Measurements from ENCODE around the gene CNTNAP5.

The CNTNAP5 gene

DNA sequence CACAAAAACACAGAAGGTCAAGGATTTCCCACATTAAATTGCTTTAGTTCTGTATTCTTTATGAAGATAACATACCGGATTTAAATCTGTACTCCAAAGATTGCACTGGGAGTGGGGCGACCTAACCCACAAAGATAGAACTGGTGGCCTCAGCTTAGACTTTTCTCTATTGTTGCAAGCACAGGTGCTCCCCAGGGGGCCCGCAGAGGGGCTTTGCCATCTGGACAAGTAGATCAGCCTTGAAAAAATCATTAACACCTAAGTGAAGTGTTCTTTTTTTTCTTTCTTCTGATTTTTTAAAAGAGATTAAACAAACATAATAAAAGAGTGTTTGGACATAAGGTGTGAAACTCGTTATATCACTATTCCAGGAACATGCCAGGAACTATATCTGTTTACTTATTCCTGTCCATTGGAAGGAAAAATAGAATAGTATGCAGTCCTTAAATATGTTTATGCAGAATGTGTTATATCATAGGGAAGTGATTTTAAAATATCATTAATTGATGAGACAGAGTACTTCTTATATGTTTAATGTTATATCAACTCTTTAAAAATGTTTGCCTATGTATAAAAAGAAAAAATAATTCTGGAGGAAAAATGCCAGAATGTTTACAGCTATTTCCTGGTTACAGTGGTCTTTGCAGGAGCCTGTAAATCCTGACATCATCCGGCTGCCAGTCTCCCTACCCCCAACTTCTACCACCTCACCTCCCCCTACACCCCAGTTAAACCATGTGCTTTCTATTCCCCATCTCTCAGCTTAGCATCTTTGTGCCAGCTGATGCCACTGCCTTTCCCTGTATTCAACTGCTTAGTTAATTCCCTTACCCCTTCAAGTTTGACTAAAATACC, 679.2 kb downstream of the CNTNAP5 start:
- H3K27ac Mint-ChIP-seq, result no peak overlapping the region
- peaks cover 26% of the 10 kb centered on the region for H3K9me3 Mint-ChIP-seq
- H3K36me3 Mint-ChIP-seq (ENCODE audit: low read depth), result no peaks in the 10 kb centered on the region

GRCh38 chr2:124708661-124709060, 683.6 kb downstream of the CNTNAP5 start:
- no peaks in the 10 kb centered on the region for H3K27me3 Mint-ChIP-seq (ENCODE audit: low read depth)
- no peak overlapping the region for H3K27ac Mint-ChIP-seq
- no peak overlapping the region for H3K4me3 Mint-ChIP-seq
- DNase-seq (ENCODE audit: low spot score), result no peak
- H3K4me1 Mint-ChIP-seq (ENCODE audit: low read depth), result no peaks in the 10 kb centered on the region
- peaks cover 10% of the 10 kb centered on the region for H3K9me3 Mint-ChIP-seq
- H3K36me3 Mint-ChIP-seq (ENCODE audit: low read depth), result no peaks in the 10 kb centered on the region

More for the DNA sequence above, 679.2 kb downstream of the CNTNAP5 start:
- Mint-ChIP-seq H3K27me3 (ENCODE audit: low read depth) (no peaks in the 10 kb centered on the region), H3K4me3 (no peak overlapping the region), H3K4me1 (ENCODE audit: low read depth) (no peaks in the 10 kb centered on the region)
- no peak for DNase-seq (ENCODE audit: low spot score)

- DNase-seq (ENCODE audit: low spot score), result no peak
- Mint-ChIP-seq H3K9me3 (peaks cover 12% of the 10 kb centered on the region), H3K4me1 (ENCODE audit: low read depth) (no peaks in the 10 kb centered on the region), H3K27ac (no peak overlapping the region), H3K27me3 (ENCODE audit: low read depth) (no peaks in the 10 kb centered on the region), H3K4me3 (no peak overlapping the region), H3K36me3 (ENCODE audit: low read depth) (no peaks in the 10 kb centered on the region)
Observed at GRCh38 chr2:124713969-124714368, 688.9 kb downstream of the CNTNAP5 start.

- Mint-ChIP-seq H3K4me1 (ENCODE audit: low read depth) (no peaks in the 10 kb centered on the region), H3K27ac (no peak overlapping the region), H3K27me3 (ENCODE audit: low read depth) (no peaks in the 10 kb centered on the region), H3K9me3 (peaks cover 8% of the 10 kb centered on the region), H3K4me3 (no peak overlapping the region), H3K36me3 (ENCODE audit: low read depth) (no peaks in the 10 kb centered on the region)
- no peak for DNase-seq (ENCODE audit: low spot score)
Observed at GRCh38 chr2:124725187-124725586, 700.1 kb downstream of the CNTNAP5 start.

DNA sequence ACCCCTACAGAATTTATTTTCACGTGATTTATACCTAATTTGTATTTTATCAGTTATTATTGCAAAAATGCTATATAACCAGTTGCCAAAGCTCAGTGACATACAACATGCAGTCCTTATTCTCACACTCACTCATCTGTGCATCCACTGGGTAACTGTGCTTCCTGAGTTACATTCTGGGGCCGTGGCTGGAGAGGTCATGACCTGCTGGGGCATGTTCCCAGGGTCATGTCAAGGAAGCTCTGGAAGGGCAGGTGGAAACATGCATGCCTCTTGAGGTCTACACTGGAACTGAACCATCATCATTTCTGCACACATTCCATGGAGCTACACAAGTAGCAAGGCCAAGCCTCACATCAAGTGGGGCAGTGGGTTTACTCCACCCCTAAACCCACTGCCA, 715.5 kb downstream of the CNTNAP5 start:
- Mint-ChIP-seq H3K27me3 (ENCODE audit: low read depth) (no peaks in the 10 kb centered on the region), H3K27ac (no peak overlapping the region), H3K4me1 (ENCODE audit: low read depth) (no peaks in the 10 kb centered on the region), H3K4me3 (no peak overlapping the region), H3K9me3 (peaks cover 27% of the 10 kb centered on the region), H3K36me3 (ENCODE audit: low read depth) (no peaks in the 10 kb centered on the region)
- no peak for DNase-seq (ENCODE audit: low spot score)

DNA sequence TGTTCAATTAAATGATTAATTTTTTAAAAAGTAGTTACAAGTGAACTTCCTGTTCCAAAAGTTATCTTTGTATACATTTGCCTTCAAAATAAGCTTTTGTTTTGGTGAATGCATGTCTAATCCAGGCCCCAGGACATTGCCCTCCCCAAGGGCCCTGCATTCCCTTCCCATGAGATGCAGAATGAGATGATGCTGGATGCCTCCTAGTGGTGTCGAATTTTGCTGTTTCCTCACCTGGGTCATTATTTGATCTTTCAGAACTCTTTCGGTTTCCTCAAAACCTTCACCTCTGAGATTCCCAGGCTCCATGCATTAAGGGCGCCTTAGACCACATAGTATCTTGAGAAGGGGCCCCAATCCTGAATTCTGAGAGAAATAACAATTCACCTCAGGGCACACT, 728.8 kb downstream of the CNTNAP5 start:
- Mint-ChIP-seq H3K4me1 (ENCODE audit: low read depth) (no peaks in the 10 kb centered on the region), H3K9me3 (peaks cover 7% of the 10 kb centered on the region), H3K27me3 (ENCODE audit: low read depth) (no peaks in the 10 kb centered on the region), H3K27ac (no peak overlapping the region), H3K4me3 (no peak overlapping the region), H3K36me3 (ENCODE audit: low read depth) (no peaks in the 10 kb centered on the region)
- no peak for DNase-seq (ENCODE audit: low spot score)

DNA sequence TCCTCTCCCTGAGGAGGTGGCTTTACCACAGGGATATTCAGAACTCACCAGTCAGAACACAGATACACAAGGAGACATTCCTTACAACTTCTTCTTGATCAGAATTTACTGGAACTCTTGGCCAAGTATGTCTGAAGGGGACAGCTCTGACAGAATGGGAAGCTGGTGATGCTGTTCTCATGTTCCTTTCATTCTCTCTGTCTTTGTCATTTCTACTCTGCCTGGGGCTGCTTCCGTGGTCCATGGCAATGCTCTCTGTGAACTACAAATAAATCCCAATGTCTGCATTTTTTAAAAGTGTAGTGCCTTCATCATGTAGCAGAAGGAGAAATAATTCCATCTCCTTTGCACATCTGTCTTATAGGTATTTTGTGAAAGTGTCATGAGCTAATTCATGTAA, 730.3 kb downstream of the CNTNAP5 start:
- no peak overlapping the region for H3K4me3 Mint-ChIP-seq
- peaks cover 9% of the 10 kb centered on the region for H3K9me3 Mint-ChIP-seq
- H3K4me1 Mint-ChIP-seq (ENCODE audit: low read depth), result no peaks in the 10 kb centered on the region
- H3K36me3 Mint-ChIP-seq (ENCODE audit: low read depth), result no peaks in the 10 kb centered on the region
- no peak overlapping the region for H3K27ac Mint-ChIP-seq
- no peak for DNase-seq (ENCODE audit: low spot score)
- no peaks in the 10 kb centered on the region for H3K27me3 Mint-ChIP-seq (ENCODE audit: low read depth)

DNA sequence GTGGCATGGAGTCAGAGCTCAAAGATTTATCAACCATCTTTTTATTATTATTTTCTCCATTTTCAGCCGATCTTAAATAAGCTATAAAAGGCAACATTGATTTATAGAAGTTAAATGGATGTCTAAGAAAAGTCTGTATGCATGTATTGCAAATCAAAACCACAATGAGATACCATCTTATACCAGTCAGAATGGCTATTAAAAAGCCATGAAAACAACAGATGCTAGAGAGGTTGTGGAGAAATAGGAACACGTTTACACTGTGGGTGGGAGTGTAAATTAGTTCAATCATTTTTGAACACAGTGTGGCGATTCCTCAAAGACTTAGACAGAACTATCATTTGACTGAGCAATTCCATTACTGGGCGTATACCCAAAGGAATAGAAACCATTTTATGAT, 731.0 kb downstream of the CNTNAP5 start:
- no peak overlapping the region for H3K27ac Mint-ChIP-seq
- H3K4me3 Mint-ChIP-seq, result no peak overlapping the region
- H3K9me3 Mint-ChIP-seq, result peaks cover 12% of the 10 kb centered on the region
- H3K27me3 Mint-ChIP-seq (ENCODE audit: low read depth), result no peaks in the 10 kb centered on the region
- H3K36me3 Mint-ChIP-seq (ENCODE audit: low read depth), result no peaks in the 10 kb centered on the region
- no peak for DNase-seq (ENCODE audit: low spot score)
- H3K4me1 Mint-ChIP-seq (ENCODE audit: low read depth), result no peaks in the 10 kb centered on the region

DNA sequence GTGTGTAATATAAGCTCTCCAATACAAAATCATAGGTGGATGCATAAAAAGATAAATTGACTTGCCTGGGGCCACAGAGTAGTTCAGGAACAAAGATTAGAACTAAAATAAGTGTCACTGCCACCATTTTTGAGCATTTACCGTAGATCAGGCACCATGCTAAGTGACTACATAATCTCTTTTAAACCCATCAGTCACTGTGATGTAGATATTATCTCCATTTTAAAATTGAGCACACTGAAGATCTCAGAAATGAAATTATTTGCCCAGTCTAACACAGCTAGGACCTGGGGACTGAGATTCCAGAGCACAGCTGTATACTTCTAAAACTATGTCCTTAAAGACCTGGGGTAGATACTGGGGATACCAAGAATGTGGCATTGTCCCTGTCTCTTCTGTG, 737.3 kb downstream of the CNTNAP5 start:
- Mint-ChIP-seq H3K4me1 (ENCODE audit: low read depth) (no peaks in the 10 kb centered on the region), H3K9me3 (peaks cover 16% of the 10 kb centered on the region), H3K27me3 (ENCODE audit: low read depth) (no peaks in the 10 kb centered on the region), H3K27ac (no peak overlapping the region), H3K36me3 (ENCODE audit: low read depth) (no peaks in the 10 kb centered on the region), H3K4me3 (no peak overlapping the region)
- DNase-seq (ENCODE audit: low spot score), result no peak

- Mint-ChIP-seq H3K27ac (no peak overlapping the region), H3K4me3 (no peak overlapping the region), H3K36me3 (ENCODE audit: low read depth) (no peaks in the 10 kb centered on the region), H3K4me1 (ENCODE audit: low read depth) (no peaks in the 10 kb centered on the region), H3K27me3 (ENCODE audit: low read depth) (no peaks in the 10 kb centered on the region), H3K9me3 (peaks cover 9% of the 10 kb centered on the region)
- DNase-seq (ENCODE audit: low spot score), result no peak
Observed at GRCh38 chr2:124763611-124764010, 738.5 kb downstream of the CNTNAP5 start.

DNA sequence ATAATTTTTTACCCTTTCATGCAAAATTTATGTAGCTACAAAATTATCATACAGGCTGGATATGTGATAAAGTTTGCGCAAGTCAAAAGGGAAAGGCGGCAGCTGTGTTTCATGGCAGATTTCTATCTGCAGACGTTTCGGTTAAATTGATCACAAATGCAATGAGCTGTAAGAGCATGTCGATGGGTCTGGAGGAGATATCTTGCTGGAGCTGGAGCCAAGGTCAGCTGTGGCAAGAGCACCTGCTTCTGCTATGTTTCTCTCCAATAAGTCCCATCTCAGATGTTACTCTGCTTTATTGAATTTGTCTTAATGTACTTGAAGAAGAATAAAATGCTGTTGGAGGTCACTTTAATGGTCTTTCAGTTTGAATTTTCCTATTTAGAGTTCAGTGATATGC, 749.7 kb downstream of the CNTNAP5 start:
- H3K9me3 Mint-ChIP-seq, result peaks cover 18% of the 10 kb centered on the region
- no peak overlapping the region for H3K4me3 Mint-ChIP-seq
- H3K27me3 Mint-ChIP-seq (ENCODE audit: low read depth), result no peaks in the 10 kb centered on the region
- DNase-seq (ENCODE audit: low spot score), result no peak
- no peaks in the 10 kb centered on the region for H3K4me1 Mint-ChIP-seq (ENCODE audit: low read depth)
- H3K27ac Mint-ChIP-seq, result no peak overlapping the region
- no peaks in the 10 kb centered on the region for H3K36me3 Mint-ChIP-seq (ENCODE audit: low read depth)

GRCh38 chr2:124776332-124776731, 751.2 kb downstream of the CNTNAP5 start:
- Mint-ChIP-seq H3K36me3 (ENCODE audit: low read depth) (no peaks in the 10 kb centered on the region), H3K4me1 (ENCODE audit: low read depth) (no peaks in the 10 kb centered on the region), H3K4me3 (no peak overlapping the region), H3K27ac (no peak overlapping the region), H3K9me3 (peaks cover 16% of the 10 kb centered on the region), H3K27me3 (ENCODE audit: low read depth) (no peaks in the 10 kb centered on the region)
- no peak for DNase-seq (ENCODE audit: low spot score)

DNA sequence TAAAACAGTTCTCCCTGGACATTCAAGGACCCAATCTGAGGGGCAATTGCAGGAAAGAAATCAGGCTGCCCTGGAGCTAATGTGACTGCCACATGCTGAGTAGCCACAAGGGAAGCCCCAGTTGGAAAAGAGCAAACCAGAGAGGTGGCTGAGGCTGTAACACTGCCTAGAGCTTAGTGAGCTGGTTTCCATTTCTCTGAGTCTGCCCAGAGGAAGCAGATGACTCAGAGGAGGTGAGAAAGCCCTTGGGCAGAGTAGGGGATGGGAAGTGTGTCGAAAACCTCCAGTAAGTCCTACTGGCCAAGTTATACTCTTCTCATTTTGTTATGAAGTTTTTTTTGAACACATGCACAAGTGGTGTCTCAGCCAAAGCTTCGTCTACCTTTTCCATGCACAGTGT, 753.0 kb downstream of the CNTNAP5 start:
- H3K27ac Mint-ChIP-seq, result no peak overlapping the region
- H3K9me3 Mint-ChIP-seq, result peaks cover 9% of the 10 kb centered on the region
- H3K27me3 Mint-ChIP-seq (ENCODE audit: low read depth), result no peaks in the 10 kb centered on the region
- no peaks in the 10 kb centered on the region for H3K36me3 Mint-ChIP-seq (ENCODE audit: low read depth)
- H3K4me3 Mint-ChIP-seq, result no peak overlapping the region
- H3K4me1 Mint-ChIP-seq (ENCODE audit: low read depth), result no peaks in the 10 kb centered on the region
- no peak for DNase-seq (ENCODE audit: low spot score)

GRCh38 chr2:124796647-124797046, 771.6 kb downstream of the CNTNAP5 start:
- DNase-seq (ENCODE audit: low spot score), result no peak
- Mint-ChIP-seq H3K4me3 (no peak overlapping the region), H3K4me1 (ENCODE audit: low read depth) (no peaks in the 10 kb centered on the region), H3K27ac (no peak overlapping the region), H3K36me3 (ENCODE audit: low read depth) (no peaks in the 10 kb centered on the region), H3K9me3 (peaks cover 4% of the 10 kb centered on the region), H3K27me3 (ENCODE audit: low read depth) (no peaks in the 10 kb centered on the region)

DNA sequence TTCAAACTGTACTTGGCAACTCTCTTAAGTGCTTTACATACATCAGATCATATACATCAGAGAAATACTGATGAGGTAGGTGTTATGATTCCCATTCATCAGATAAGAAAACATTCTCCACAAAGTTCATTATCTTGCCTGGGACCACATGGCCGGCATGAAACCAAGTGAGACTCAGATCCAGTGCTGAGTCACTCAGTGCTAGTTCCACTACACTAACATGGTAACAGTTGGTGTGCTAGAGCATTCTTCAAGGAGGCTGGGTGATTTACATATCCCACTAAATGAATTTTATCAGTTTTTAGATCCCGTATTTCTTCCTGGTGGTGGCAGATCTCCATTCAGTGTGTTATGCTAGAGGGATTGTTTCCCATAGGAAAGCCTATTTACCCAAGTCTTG, 772.0 kb downstream of the CNTNAP5 start:
- H3K27me3 Mint-ChIP-seq (ENCODE audit: low read depth), result no peaks in the 10 kb centered on the region
- no peak overlapping the region for H3K27ac Mint-ChIP-seq
- H3K36me3 Mint-ChIP-seq (ENCODE audit: low read depth), result no peaks in the 10 kb centered on the region
- no peak for DNase-seq (ENCODE audit: low spot score)
- H3K9me3 Mint-ChIP-seq, result peaks cover under 1% of the 10 kb centered on the region
- no peaks in the 10 kb centered on the region for H3K4me1 Mint-ChIP-seq (ENCODE audit: low read depth)
- H3K4me3 Mint-ChIP-seq, result no peak overlapping the region
